ENCODE results near the gene PALB2.

GRCh38 chr16:23573817-23574216 lies 67.3 kb downstream of the PALB2 start:
- TF ChIP-seq, protein P1, sequence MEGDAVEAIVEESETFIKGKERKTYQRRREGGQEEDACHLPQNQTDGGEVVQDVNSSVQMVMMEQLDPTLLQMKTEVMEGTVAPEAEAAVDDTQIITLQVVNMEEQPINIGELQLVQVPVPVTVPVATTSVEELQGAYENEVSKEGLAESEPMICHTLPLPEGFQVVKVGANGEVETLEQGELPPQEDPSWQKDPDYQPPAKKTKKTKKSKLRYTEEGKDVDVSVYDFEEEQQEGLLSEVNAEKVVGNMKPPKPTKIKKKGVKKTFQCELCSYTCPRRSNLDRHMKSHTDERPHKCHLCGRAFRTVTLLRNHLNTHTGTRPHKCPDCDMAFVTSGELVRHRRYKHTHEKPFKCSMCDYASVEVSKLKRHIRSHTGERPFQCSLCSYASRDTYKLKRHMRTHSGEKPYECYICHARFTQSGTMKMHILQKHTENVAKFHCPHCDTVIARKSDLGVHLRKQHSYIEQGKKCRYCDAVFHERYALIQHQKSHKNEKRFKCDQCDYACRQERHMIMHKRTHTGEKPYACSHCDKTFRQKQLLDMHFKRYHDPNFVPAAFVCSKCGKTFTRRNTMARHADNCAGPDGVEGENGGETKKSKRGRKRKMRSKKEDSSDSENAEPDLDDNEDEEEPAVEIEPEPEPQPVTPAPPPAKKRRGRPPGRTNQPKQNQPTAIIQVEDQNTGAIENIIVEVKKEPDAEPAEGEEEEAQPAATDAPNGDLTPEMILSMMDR (IDR thresholded peaks at IDR 0.05 in 8 of 11, conservative IDR thresholded peaks at IDR 0.05 in 3 of 11), result no peak
- TF ChIP-seq POLR2A (IDR thresholded peaks at IDR 0.05), result no peak
- no peak for TF ChIP-seq POLR2AphosphoS5 (IDR thresholded peaks at IDR 0.05)
